Bronchial epithelial cell (primary cell): ENCODE results near the gene CCDC180. TPM values are rescaled to one million over a fixed set of nuclear protein-coding genes. Genes with fewer than 3 reads are reported as not detected.

ENCODE experiments used
- DNase-seq: peaks from one replicate; pipeline ENCODE4 v3.0.0-alpha.2; 2010; ENCODE audit warnings: low read depth
- FAIRE-seq: peaks from 2 replicates; lab custom pipeline; 2011; peaks lifted over from hg19 to GRCh38; lab: Jason Lieb, UNC
- H3K27me3 ChIP-seq: 2 replicates; pipeline ENCODE4 v1.5.1; 2011; ENCODE audit warnings: low read length; ENCODE audit not compliant: control insufficient read depth, insufficient read depth
- H3K36me3 ChIP-seq: 2 replicates; pipeline ENCODE4 v1.5.1; 2011; ENCODE audit warnings: low read length; ENCODE audit not compliant: control insufficient read depth, insufficient read depth
- H3K4me3 ChIP-seq: 2 replicates; pipeline ENCODE4 v1.5.1; 2011; ENCODE audit warnings: mild to moderate bottlenecking, low read depth, low read length, control low read depth
- total RNA-seq: library from RNA; depleted of rRNA; stranded (reverse); fragments of >200 nt; gene quantifications from 2 replicates; pipeline ENCODE4 v1.2.1, GENCODE V29; 2014
- TF ChIP-seq, protein P1 (sequence below): IDR thresholded peaks from 2 replicates; pipeline ENCODE4 v1.5.1; 2011; ENCODE audit warnings: mild to moderate bottlenecking, moderate library complexity, low read length, control low read depth, inconsistent platforms; ENCODE audit not compliant: insufficient read depth, severe bottlenecking

CCDC180 gene
- total RNA-seq, 1 donor from 2014 or later, result under 0.01 TPM

DNA sequence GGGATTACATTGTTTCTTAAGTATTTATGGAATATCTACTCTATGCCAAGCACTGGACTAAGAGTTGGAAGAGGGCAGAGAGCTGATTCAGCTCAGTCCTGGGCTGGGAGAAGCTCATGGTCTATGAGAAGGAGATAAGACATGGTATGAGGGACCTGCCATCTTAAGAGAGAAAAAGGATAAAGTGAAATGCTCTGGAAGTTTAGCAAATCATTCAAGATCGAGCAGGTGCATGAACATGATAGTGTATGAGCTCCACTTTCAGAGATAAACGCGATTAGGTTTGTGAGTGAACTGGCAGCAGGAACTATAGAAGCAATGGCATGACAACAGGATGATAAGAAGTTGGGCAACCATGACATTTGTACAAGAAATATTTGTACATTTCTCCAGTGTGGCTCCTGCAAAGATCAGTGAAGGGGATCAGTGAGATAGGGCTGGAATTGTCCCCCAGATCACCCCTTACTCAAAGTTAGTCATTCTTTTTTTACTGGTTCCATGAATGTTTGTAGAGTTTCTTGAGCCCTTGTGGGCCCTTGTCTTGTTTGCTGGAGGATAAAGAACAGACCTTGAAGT lies 26.6 kb upstream of the CCDC180 start:
- Histone ChIP-seq H3K27me3 (no peaks in the 10 kb centered on the region), H3K4me3 (no peak overlapping the region), H3K36me3 (no peaks in the 10 kb centered on the region)
- DNase-seq (no peak), FAIRE-seq (peak; percentile 66)
- TF ChIP-seq, protein P1, sequence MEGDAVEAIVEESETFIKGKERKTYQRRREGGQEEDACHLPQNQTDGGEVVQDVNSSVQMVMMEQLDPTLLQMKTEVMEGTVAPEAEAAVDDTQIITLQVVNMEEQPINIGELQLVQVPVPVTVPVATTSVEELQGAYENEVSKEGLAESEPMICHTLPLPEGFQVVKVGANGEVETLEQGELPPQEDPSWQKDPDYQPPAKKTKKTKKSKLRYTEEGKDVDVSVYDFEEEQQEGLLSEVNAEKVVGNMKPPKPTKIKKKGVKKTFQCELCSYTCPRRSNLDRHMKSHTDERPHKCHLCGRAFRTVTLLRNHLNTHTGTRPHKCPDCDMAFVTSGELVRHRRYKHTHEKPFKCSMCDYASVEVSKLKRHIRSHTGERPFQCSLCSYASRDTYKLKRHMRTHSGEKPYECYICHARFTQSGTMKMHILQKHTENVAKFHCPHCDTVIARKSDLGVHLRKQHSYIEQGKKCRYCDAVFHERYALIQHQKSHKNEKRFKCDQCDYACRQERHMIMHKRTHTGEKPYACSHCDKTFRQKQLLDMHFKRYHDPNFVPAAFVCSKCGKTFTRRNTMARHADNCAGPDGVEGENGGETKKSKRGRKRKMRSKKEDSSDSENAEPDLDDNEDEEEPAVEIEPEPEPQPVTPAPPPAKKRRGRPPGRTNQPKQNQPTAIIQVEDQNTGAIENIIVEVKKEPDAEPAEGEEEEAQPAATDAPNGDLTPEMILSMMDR, result no peak

DNA sequence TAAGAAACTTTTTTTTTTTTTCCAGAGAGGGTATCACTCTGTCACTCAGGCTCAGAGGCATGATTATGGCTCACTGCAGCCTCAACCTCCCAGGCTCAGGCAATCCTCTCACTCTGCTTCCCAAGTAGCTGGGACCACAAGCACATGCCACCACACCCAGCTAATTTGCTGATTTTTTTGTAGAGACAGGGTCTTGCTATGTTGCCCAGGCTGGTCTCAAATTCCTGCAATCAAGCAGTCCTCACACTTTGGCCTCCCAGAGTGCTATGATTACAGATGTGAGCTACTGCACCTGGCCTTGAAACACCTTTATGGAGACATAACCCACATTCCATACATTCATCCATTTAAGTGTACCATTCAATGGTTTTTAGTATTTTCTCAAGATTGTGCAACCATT lies 23.7 kb upstream of the CCDC180 start:
- TF ChIP-seq, protein P1, result no peak
- Histone ChIP-seq H3K27me3 (no peaks in the 10 kb centered on the region), H3K36me3 (no peaks in the 10 kb centered on the region), H3K4me3 (no peak overlapping the region)
- FAIRE-seq (no peak), DNase-seq (no peak)

DNA sequence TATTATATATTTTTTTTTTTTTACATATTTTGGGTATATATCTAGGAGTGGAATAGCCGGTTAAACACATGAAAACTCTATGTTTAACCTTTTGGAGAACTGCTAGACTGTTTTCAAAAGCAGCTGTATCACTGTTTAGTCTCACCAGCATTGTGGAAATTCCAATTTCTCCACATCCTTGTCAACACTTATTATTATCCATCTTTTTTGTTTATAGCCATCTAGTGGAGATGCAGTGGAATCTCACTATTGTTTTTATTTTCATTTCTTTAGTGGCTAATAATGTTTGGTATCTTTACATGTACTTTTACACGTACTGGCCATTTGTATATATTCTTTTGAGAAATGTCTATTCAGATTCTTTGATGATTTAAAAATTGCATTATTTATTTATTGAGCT lies 22.7 kb upstream of the CCDC180 start:
- no peaks in the 10 kb centered on the region for H3K36me3 ChIP-seq
- DNase-seq (no peak), FAIRE-seq (no peak)
- no peaks in the 10 kb centered on the region for H3K27me3 ChIP-seq
- TF ChIP-seq, protein P1, result no peak
- H3K4me3 ChIP-seq, result no peak overlapping the region

DNA sequence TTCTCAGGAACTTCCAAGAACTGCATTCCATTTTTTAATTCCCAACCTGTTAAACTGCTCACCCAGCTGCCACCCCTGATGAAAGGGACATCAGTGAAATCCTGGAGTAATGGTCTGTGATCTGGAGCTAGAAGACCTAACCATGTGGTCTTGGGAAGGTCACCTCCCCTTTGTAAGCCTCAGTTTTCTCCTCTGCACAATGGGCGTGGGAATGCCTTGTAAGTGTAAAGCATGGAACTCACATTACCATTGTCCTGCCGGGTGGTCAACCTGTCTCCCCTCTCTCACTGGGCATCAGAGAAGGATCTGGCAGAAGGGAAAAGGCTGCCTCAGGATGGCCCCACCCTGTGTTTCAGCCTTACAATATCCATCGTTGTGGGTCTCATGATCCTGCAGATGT lies 15.3 kb upstream of the CCDC180 start:
- DNase-seq, result no peak
- no peaks in the 10 kb centered on the region for H3K36me3 ChIP-seq
- FAIRE-seq, result no peak
- TF ChIP-seq, protein P1, result no peak
- H3K4me3 ChIP-seq, result no peak overlapping the region
- no peaks in the 10 kb centered on the region for H3K27me3 ChIP-seq

DNA sequence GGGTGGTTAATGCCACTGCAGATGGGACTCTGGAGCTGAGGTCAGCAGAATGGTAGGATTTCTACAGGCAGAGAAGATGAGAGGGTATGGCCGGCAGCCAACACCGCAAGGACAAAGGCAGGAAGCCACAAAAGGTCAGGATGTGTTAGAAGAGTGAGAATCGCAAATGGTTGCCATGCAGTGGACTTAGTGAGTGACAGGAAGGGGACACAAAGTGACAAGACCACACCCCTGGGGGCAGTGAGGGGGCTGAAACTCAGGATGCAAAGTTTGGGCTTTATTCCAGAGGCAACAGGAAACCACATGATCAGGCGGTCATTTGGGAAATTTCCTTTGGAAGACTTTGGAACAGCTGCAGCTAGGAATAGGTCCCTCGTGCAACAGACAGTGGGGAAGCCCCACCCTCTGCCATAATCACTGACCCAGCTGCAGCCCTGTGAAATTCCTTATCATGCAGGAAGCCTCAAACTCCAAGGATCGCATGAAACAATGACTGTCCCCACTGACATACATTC lies 14.2 kb upstream of the CCDC180 start:
- DNase-seq (no peak), FAIRE-seq (peak; percentile 32)
- Histone ChIP-seq H3K4me3 (no peak overlapping the region), H3K27me3 (no peaks in the 10 kb centered on the region), H3K36me3 (no peaks in the 10 kb centered on the region)
- TF ChIP-seq, protein P1, result no peak

DNA sequence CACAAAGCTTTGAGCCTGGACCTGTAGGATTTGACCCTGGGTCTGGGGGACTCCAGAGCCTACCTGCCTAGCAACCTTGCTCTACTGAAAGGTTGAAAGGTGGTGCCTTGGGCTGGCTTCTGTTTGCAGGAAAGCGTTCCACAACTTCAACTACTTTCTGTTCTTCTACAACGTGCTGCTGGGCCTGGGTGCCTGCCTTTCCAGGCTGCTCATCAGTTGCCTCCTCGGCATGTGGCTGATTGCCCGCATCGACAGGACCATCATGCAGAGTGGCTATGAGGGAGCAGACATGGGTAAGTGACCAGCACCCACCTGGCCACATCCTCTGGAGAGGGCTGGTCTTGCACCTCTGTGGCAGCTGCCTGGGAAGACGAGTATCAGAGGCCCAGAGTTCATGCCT lies 13.6 kb upstream of the CCDC180 start:
- Histone ChIP-seq H3K27me3 (no peaks in the 10 kb centered on the region), H3K4me3 (no peak overlapping the region), H3K36me3 (no peaks in the 10 kb centered on the region)
- DNase-seq (no peak), FAIRE-seq (no peak)
- TF ChIP-seq, protein P1, result no peak
